H1 (cell line): Measurements from ENCODE around the gene PTGES2. TPM values are rescaled to one million over a fixed set of nuclear protein-coding genes. Genes with fewer than 3 reads are reported as not detected.

Source experiments
- CTCF ChIA-PET: fragments of 300-600 bp; sonication (Branson Sonifier 250); formaldehyde crosslinking; loops from one replicate; lab custom pipeline; 2021; ENCODE audit not compliant: partially characterized antibody; lab: Charles Lee
- POLR2A ChIA-PET: fragments of 300-600 bp; sonication (Branson Sonifier 250); formaldehyde crosslinking; loops from one replicate; lab custom pipeline; 2021; ENCODE audit warnings: inconsistent platforms; ENCODE audit not compliant: partially characterized antibody; lab: Charles Lee
- DNase-seq, 2 experiments: peaks; one replicate each; pipeline versions ENCODE4 v3.0.0 to v3.0.0-alpha.2; 2010 to 2022; ENCODE audit warnings: low spot score in 2 of 2, low read depth in 1 of 2, mixed read lengths in 1 of 2
- FAIRE-seq: peaks from 2 replicates; lab custom pipeline; 2011; peaks lifted over from hg19 to GRCh38; lab: Jason Lieb, UNC
- H2AFZ ChIP-seq: 2 replicates; pipeline ENCODE4 v1.8.1; 2012; ENCODE audit warnings: low read length, inconsistent platforms
- H2AK5ac ChIP-seq: 2 replicates; pipeline ENCODE4 v1.6.1; 2013; ENCODE audit warnings: low read depth, low read length
- H2BK120ac ChIP-seq: replicated peaks from 2 replicates; pipeline ENCODE3; 2013; ENCODE audit warnings: low read depth, low read length, inconsistent platforms
- H2BK12ac ChIP-seq: 2 replicates; pipeline ENCODE4 v1.6.1; 2013; ENCODE audit warnings: low read depth, low read length
- H2BK15ac ChIP-seq: 2 replicates; pipeline ENCODE4 v1.6.1; 2013; ENCODE audit warnings: low read length
- H2BK20ac ChIP-seq: 2 replicates; pipeline ENCODE4 v1.6.1; 2013; ENCODE audit warnings: low read length
- H2BK5ac ChIP-seq: 2 replicates; pipeline ENCODE4 v1.6.1; 2013; ENCODE audit warnings: low read depth, low read length
- H3K14ac ChIP-seq: 2 replicates; pipeline ENCODE4 v1.6.1; 2013; ENCODE audit warnings: inconsistent platforms; ENCODE audit not compliant: insufficient read length
- H3K18ac ChIP-seq: 2 replicates; pipeline ENCODE4 v1.6.1; 2013; ENCODE audit warnings: low read length; ENCODE audit errors: extremely low read depth
- H3K23ac ChIP-seq: 2 replicates; pipeline ENCODE4 v1.6.1; 2013; ENCODE audit warnings: inconsistent platforms; ENCODE audit not compliant: insufficient read length
- H3K23me2 ChIP-seq: 2 replicates; pipeline ENCODE4 v1.6.1; 2013; ENCODE audit warnings: low read depth, low read length
- H3K27ac ChIP-seq: 2 replicates; pipeline ENCODE4 v1.6.1; 2011; ENCODE audit warnings: low read depth, low read length, inconsistent platforms
- H3K27me3 ChIP-seq, 4 experiments: replicated peaks in 1 of 4; 1 replicate in 1 of 4; 2 replicates in 3 of 4; pipeline versions ENCODE4 v1.6.1 to v1.8.1; 2011 to 2013; ENCODE audit warnings: low read length in 3 of 4, mild to moderate bottlenecking in 3 of 4, inconsistent platforms in 2 of 4, mixed read lengths in 2 of 4, moderate library complexity in 1 of 4; ENCODE audit not compliant: control insufficient read depth in 3 of 4, insufficient read depth in 3 of 4; ENCODE audit errors: extremely low read depth in 1 of 4
- H3K36me3 ChIP-seq, 4 experiments: 2 replicates each; pipeline versions ENCODE4 v1.6.1 to v1.8.1; 2011 to 2013; ENCODE audit warnings: mild to moderate bottlenecking in 4 of 4, low read length in 3 of 4, moderate library complexity in 2 of 4, control low read depth in 1 of 4, inconsistent platforms in 1 of 4; ENCODE audit not compliant: insufficient read depth in 4 of 4, control insufficient read depth in 2 of 4
- H3K4ac ChIP-seq: replicated peaks from 2 replicates; pipeline ENCODE3; 2013; ENCODE audit warnings: low read length, low read depth, mixed read lengths, inconsistent platforms; ENCODE audit not compliant: insufficient read length
- H3K4me1 ChIP-seq, 4 experiments: replicated peaks in 1 of 4; 1 replicate in 1 of 4; 2 replicates in 3 of 4; pipeline versions ENCODE4 v1.6.1 to v1.8.1; 2011 to 2013; ENCODE audit warnings: low read length in 3 of 4, inconsistent platforms in 2 of 4, mixed read lengths in 1 of 4; ENCODE audit not compliant: insufficient read depth in 4 of 4, control insufficient read depth in 3 of 4
- H3K4me2 ChIP-seq, 2 experiments: 2 replicates each; pipeline versions ENCODE4 v1.6.1 to v1.8.1; 2011 to 2013; ENCODE audit warnings: low read depth in 2 of 2, low read length in 2 of 2, control low read depth in 1 of 2, inconsistent platforms in 1 of 2, mild to moderate bottlenecking in 1 of 2; ENCODE audit not compliant: insufficient read depth in 1 of 2
- H3K4me3 ChIP-seq, 4 experiments: fragments of 200-600, 300-600 bp in 1 of 4; sonication (generic), shearing (Covaris generic), sonication (Bioruptor Twin) in 1 of 4; 2 replicates each; pipeline versions ENCODE4 v1.5.1 to v1.8.1; 2011 to 2016; ENCODE audit warnings: low read length in 4 of 4, low read depth in 3 of 4, control low read depth in 2 of 4, inconsistent platforms in 2 of 4, mild to moderate bottlenecking in 2 of 4, mixed read lengths in 1 of 4, moderate library complexity in 1 of 4; ENCODE audit not compliant: insufficient read depth in 2 of 4; ENCODE audit errors: extremely low read depth in 1 of 4
- H3K56ac ChIP-seq: replicated peaks from 2 replicates; pipeline ENCODE3; 2013; ENCODE audit warnings: low read depth, mild to moderate bottlenecking, mixed read lengths, low read length, inconsistent platforms; ENCODE audit not compliant: insufficient read length
- H3K79me1 ChIP-seq: 2 replicates; pipeline ENCODE4 v1.6.1; 2013; ENCODE audit warnings: low read depth, low read length, control low read depth
- H3K79me2 ChIP-seq, 2 experiments: 2 replicates each; pipeline versions ENCODE4 v1.6.1 to v1.8.1; 2012 to 2013; ENCODE audit warnings: low read length in 2 of 2, mild to moderate bottlenecking in 2 of 2, inconsistent platforms in 1 of 2; ENCODE audit not compliant: insufficient read depth in 2 of 2, control insufficient read depth in 1 of 2
- H3K9ac ChIP-seq, 4 experiments: replicated peaks in 1 of 4; 1 replicate in 1 of 4; 2 replicates in 3 of 4; pipeline versions ENCODE4 v1.6.1 to v1.8.1; 2011 to 2013; ENCODE audit warnings: low read depth in 3 of 4, low read length in 3 of 4, control low read depth in 2 of 4, mild to moderate bottlenecking in 2 of 4, moderate library complexity in 2 of 4, inconsistent platforms in 1 of 4; ENCODE audit errors: extremely low read depth in 1 of 4
- H3K9me3 ChIP-seq, 2 experiments: 2 replicates each; pipeline versions ENCODE4 v1.6.1 to v1.8.1; 2012 to 2013; ENCODE audit warnings: mild to moderate bottlenecking in 2 of 2, moderate library complexity in 2 of 2, control low read depth in 1 of 2, inconsistent platforms in 1 of 2, low read depth in 1 of 2, low read length in 1 of 2, mixed read lengths in 1 of 2; ENCODE audit not compliant: insufficient read depth in 2 of 2
- H4K20me1 ChIP-seq, 2 experiments: replicated peaks in 1 of 2; 2 replicates each; pipeline versions ENCODE3 to v1.8.1; 2011 to 2013; ENCODE audit warnings: inconsistent platforms in 2 of 2, low read length in 2 of 2, mild to moderate bottlenecking in 1 of 2; ENCODE audit not compliant: insufficient read depth in 2 of 2, control insufficient read depth in 1 of 2
- H4K5ac ChIP-seq: 2 replicates; pipeline ENCODE4 v1.6.1; 2013; ENCODE audit warnings: low read length, low read depth, mixed read lengths, inconsistent platforms; ENCODE audit not compliant: insufficient read length
- H4K8ac ChIP-seq: 2 replicates; pipeline ENCODE4 v1.8.0; 2013; ENCODE audit warnings: mild to moderate bottlenecking, moderate library complexity, low read length, inconsistent platforms; ENCODE audit not compliant: insufficient read depth; ENCODE audit errors: extremely low read depth
- H4K91ac ChIP-seq: replicated peaks from 2 replicates; pipeline ENCODE3; 2013; ENCODE audit warnings: low read length, mixed read lengths, inconsistent platforms; ENCODE audit not compliant: insufficient read length
- CREB1 ChIP-seq: IDR thresholded peaks from 2 replicates; pipeline ENCODE4 v1.6.1; 2012; ENCODE audit warnings: inconsistent platforms
- WGBS, 2 experiments: shearing (Covaris generic) in 1 of 2; methylation state at CpG; one replicate each; pipeline versions ENCODE4 v1.1.6 to v1.1.7; 2013 to 2015; ENCODE audit warnings: low lambda C conversion rate in 2 of 2, mixed read lengths in 2 of 2, inconsistent platforms in 1 of 2, low coverage in 1 of 2, missing lambda C conversion rate in 1 of 2; ENCODE audit not compliant: insufficient replicate concordance in 2 of 2, insufficient coverage in 1 of 2, insufficient read length in 1 of 2; ENCODE audit errors: extremely low coverage in 1 of 2, missing lambda C conversion rate in 1 of 2; 5-methylcytosine and 5-hydroxymethylcytosine counted together
- polyA plus RNA-seq, 7 experiments: library from polyadenylated mRNA; depleted of rRNA in 3 of 7; stranded (reverse) in 5 of 7; unstranded in 2 of 7; fragments of >200 nt in 5 of 7; fragments of 200-250 nt in 2 of 7; gene quantifications; 1 replicate in 5 of 7; 2 replicates in 1 of 7; 4 replicates in 1 of 7; pipeline versions ENCODE4 v1.2.1 to v1.2.3, GENCODE V29; 2011 to 2013; ENCODE audit warnings: missing spikeins in 2 of 7, mixed read lengths in 2 of 7
- total RNA-seq: library from RNA; stranded (reverse); fragmentation: NEBNext Ultra II Directional; extraction: Animal tissue kit (Norgen Biotek cat#: 25700); gene quantifications from 2 replicates; pipeline ENCODE4 v1.2.1, GENCODE V29; 2021

Gene PTGES2
- total and polyA plus RNA-seq, 2 of the 8 experiments (the other 6 are each of a cell fraction or from before 2014, with no cell fraction given) = 80.7 to 81.2 TPM

DNA sequence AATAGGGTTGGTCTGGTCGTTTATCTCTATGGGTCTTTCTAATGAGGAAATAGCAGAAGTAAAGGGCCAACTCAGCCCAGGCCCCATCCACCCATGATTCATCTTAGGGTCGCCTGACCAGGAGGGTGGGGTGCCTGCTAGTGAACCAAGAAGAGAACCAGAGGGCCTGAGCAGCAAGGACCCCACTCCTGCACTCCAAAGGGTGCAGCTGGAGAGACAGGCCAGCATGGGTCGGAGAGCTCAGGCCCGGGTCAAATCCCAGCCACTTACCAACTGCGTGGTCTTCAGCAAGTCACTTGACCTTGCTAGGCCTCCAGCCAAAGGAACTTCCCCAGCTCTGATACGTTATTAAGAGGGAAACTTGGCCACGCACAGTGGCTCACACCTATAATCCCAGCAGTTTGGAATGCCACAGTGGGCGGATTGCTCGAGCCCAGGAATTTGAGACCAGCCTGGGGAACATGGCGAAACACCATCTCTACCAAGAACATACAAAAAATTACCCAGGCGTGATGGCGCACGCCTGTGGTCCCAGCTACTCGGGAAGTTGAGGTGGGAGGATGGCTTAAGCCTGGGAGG, 36.9 kb upstream of the PTGES2 start:
- Histone ChIP-seq H3K9me3 (no peaks in the 10 kb centered on the region), H3K4me1 (peaks cover 0 to 8% (median under 1%) of the 10 kb centered on the region in 4 experiments; a peak in 4 of 7 replicates), H3K9ac (no peak overlapping the region), H3K14ac (no peak overlapping the region), H2BK12ac (no peak overlapping the region), H3K4me3 (no peak overlapping the region), H3K4ac (no peak overlapping the region), H3K23ac (no peak overlapping the region), H3K18ac (no peak overlapping the region), H4K91ac (no peak overlapping the region), H4K20me1 (peaks cover 3 to 4% of the 10 kb centered on the region in 2 experiments), H4K5ac (no peak overlapping the region), H2BK15ac (no peak overlapping the region), H3K27me3 (no peaks in the 10 kb centered on the region), H2BK120ac (no peak overlapping the region), H4K8ac (no peak overlapping the region), H2BK5ac (no peak overlapping the region), H2AFZ (no peak overlapping the region), H2BK20ac (no peak overlapping the region), H3K56ac (no peak overlapping the region), H2AK5ac (no peak overlapping the region), H3K27ac (no peak overlapping the region), H3K23me2 (peaks cover 5% of the 10 kb centered on the region; the same call in 1 of the 2 replicates), H3K79me2 (peaks cover 0 to 4% of the 10 kb centered on the region in 2 experiments; a peak in 1 of 4 replicates), H3K4me2 (no peak overlapping the region), H3K79me1 (0 out of 2 replicates have a peak, but pooled peaks cover 8% of the 10 kb centered on the region), H3K36me3 (peaks cover 3 to 50% (median 21%) of the 10 kb centered on the region in 4 experiments)
- CTCF ChIA-PET = interaction anchor here (1.4 to 2.4 kb wide), 3 partner anchors 14 to 91 kb away, joined by 3 to 7 read pairs (median 4); no protein-coding TSS in a partner anchor
- FAIRE-seq (no peak), DNase-seq (no peak)
- POLR2A ChIA-PET = interaction anchor here (1.6 to 1.8 kb wide), 3 partner anchors 14 to 44 kb away, joined by 4 to 6 read pairs (median 4); no protein-coding TSS in a partner anchor
- no peak for TF ChIP-seq CREB1
- 87% methylated on average over 14 of the region's 14 CpGs; no CpG with 5 or more reads in 1 of the 2 experiments for WGBS, 2 experiments
